GM18861 (cell line): Measurements from ENCODE around the gene SEC22A.
A peak's percentile ranks its signal among the peaks of the same experiment; 100 is the strongest.

Source experiments
- ATAC-seq: cut with Tn5 transposase; IDR thresholded peaks from one replicate; pipeline ENCODE4 v1.9.1; 2021; ENCODE audit not compliant: unreplicated experiment

The SEC22A gene

GRCh38 chr3:123201557-123202427 is at the start of gene SEC22A:
Gene SEC22A (plus strand): TSS chr3:123201943. CDS start chr3:123209218, 7,275 bp downstream.
- peak; percentile 88 for ATAC-seq

- ATAC-seq: no peak
Measured at GRCh38 chr3:123152687-123153086, 49.1 kb upstream of the SEC22A start.

- no peak for ATAC-seq
Measured at GRCh38 chr3:123153125-123154019, 48.4 kb upstream of the SEC22A start.

GRCh38 chr3:123154020-123154985 is 47.4 kb upstream of the SEC22A start:
- ATAC-seq: no peak

- no peak for ATAC-seq
Measured at GRCh38 chr3:123155471-123156011, 46.2 kb upstream of the SEC22A start.

- no peak for ATAC-seq
Measured at GRCh38 chr3:123156276-123156995, 45.3 kb upstream of the SEC22A start.

- no peak for ATAC-seq
Measured at GRCh38 chr3:123157209-123157597, 44.5 kb upstream of the SEC22A start.

- ATAC-seq: no peak
Measured at GRCh38 chr3:123157598-123158287, 44.0 kb upstream of the SEC22A start.

- ATAC-seq: no peak
Measured at GRCh38 chr3:123158330-123158729, 43.4 kb upstream of the SEC22A start.

GRCh38 chr3:123158899-123159390 is 42.8 kb upstream of the SEC22A start:
- no peak for ATAC-seq

GRCh38 chr3:123159926-123160635 is 41.7 kb upstream of the SEC22A start:
- no peak for ATAC-seq

- ATAC-seq: no peak
Measured at GRCh38 chr3:123161167-123161566, 40.6 kb upstream of the SEC22A start.

- no peak for ATAC-seq
Measured at GRCh38 chr3:123163141-123163540, 38.6 kb upstream of the SEC22A start.

- no peak for ATAC-seq
Measured at GRCh38 chr3:123165163-123165562, 36.6 kb upstream of the SEC22A start.

GRCh38 chr3:123167686-123168085 is 34.1 kb upstream of the SEC22A start:
- ATAC-seq: no peak

- ATAC-seq: no peak
Measured at GRCh38 chr3:123168122-123168521, 33.6 kb upstream of the SEC22A start.

- no peak for ATAC-seq
Measured at GRCh38 chr3:123168605-123169004, 33.1 kb upstream of the SEC22A start.

GRCh38 chr3:123169492-123169929 is 32.2 kb upstream of the SEC22A start:
- ATAC-seq: no peak
